Fibroblast of pulmonary artery (primary cell): ENCODE results near the gene SLC2A1.

Experiments used
- DNase-seq: peaks from one replicate; pipeline ENCODE4 v3.0.0-alpha.2; 2010; ENCODE audit warnings: low read depth
- H3K4me3 ChIP-seq: replicated peaks from 2 replicates; pipeline ENCODE4 v1.5.1; 2011; ENCODE audit warnings: low read depth, mild to moderate bottlenecking, control low read depth, low read length, moderate library complexity
- CTCF ChIP-seq: IDR thresholded peaks from 2 replicates; pipeline ENCODE4 v1.5.1; 2011; ENCODE audit warnings: mild to moderate bottlenecking, control low read depth, low read length, inconsistent platforms; ENCODE audit errors: missing control alignments

The SLC2A1 gene

GRCh38 chr1:42958488-42959319, at the start of gene SLC2A1:
Gene SLC2A1, minus strand, starts transcription at chr1:42958868. Its CDS starts 217 bp downstream, at chr1:42958651.
- DNase-seq = peak; percentile 91
- TF ChIP-seq CTCF = no peak
- peak within 1 kb of the TSS; percentile 74 for H3K4me3 ChIP-seq

DNA sequence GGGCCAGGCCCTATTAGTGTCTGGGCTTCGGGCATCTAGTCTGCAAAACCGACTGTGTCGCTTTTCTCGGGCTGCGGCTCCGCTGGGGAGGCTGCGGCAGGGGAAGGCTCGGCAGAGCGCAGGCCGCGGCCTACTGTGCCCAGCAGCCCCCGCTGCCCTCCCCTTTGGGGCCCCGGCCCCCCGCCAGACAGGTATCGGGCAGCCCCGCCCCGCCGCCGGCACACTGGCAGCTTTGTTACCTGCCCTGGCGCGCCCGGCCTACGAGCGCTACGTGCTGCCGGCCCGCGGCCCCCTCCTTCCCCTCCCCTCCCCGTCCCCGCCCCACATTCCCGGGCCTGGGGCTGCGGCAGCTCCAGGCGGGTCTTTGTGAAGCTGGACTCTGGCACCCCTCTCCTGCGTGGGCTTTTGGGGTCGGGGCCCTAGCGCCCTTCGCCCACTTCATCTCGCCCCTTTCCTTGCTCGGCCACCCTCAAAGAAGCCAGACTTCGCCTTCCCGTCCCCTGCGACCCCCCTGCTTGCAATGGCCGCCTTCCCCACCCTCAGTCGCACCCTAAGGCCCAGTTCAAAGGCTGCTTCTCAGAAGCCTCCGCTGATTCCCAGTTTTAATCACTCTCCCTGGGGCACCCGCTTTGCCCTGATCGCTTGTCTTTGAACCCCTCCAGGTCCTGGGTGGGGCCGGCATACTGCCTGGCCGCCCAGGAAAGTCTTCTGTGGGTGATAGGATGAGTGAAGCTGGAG, 48.9 kb upstream of the SLC2A1 start:
- DNase-seq = no peak
- no peak overlapping the region for H3K4me3 ChIP-seq
- TF ChIP-seq CTCF = no peak

GRCh38 chr1:43005460-43006361, 47.0 kb upstream of the SLC2A1 start:
- no peak for DNase-seq
- TF ChIP-seq CTCF = no peak
- no peak overlapping the region for H3K4me3 ChIP-seq

- H3K4me3 ChIP-seq = no peak overlapping the region
- no peak for TF ChIP-seq CTCF
- no peak for DNase-seq
Observed at GRCh38 chr1:43004587-43005459, 46.2 kb upstream of the SLC2A1 start.

DNA sequence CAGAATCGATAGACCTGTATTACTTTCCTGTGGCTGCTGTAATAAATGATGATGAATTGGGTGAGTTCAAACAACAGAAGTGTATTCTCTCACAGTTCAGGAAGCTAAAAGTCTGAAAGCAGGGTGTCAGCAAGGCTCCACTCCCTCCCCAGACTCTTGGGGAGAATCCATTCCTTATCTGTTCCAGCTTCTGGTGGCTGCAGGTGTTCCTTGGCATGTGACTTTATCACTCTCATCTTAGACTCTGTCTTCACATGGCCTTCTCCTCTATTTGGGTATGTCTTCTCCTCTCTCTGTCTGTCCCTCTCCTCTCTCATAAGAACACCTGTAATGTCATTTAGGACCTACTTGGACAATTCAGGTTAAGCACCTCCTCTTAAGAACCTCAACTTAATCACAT, 44.1 kb upstream of the SLC2A1 start:
- H3K4me3 ChIP-seq = no peak overlapping the region
- TF ChIP-seq CTCF = no peak
- no peak for DNase-seq

GRCh38 chr1:43002116-43002515, 43.4 kb upstream of the SLC2A1 start:
- no peak for TF ChIP-seq CTCF
- H3K4me3 ChIP-seq = no peak overlapping the region
- no peak for DNase-seq
